K562 (cell line): Measurements from ENCODE around the gene EPHA10.

Experiments
- CREB1 ChIP-seq, 2 experiments: sonication (generic) in 1 of 2; formaldehyde crosslinking in 1 of 2; IDR thresholded peaks; 2 replicates each; pipeline versions ENCODE4 v1.6.1 to v1.8.0; 2012 to 2022; ENCODE audit warnings: inconsistent platforms in 1 of 2, mild to moderate bottlenecking in 1 of 2, missing genetic modification reagents in 1 of 2, moderate library complexity in 1 of 2
- EP300 ChIP-seq: IDR thresholded peaks from 2 replicates; pipeline ENCODE4 v1.6.1; 2012; ENCODE audit warnings: low read length, improper control_type of control experiment
- EZH2 ChIP-seq: IDR thresholded peaks from 2 replicates; pipeline ENCODE4 v1.6.1; 2012; ENCODE audit warnings: low read depth, mild to moderate bottlenecking, inconsistent platforms, low read length, borderline replicate concordance
- HDAC2 ChIP-seq: fragments of 450-650 bp; IDR thresholded peaks from 2 replicates; pipeline ENCODE4 v1.6.1; 2016; ENCODE audit warnings: mild to moderate bottlenecking
- POLR2A ChIP-seq: fragments of 450-650 bp; conservative IDR thresholded peaks from 2 replicates; pipeline ENCODE4 v1.6.1; 2016
- POLR2AphosphoS5 ChIP-seq: IDR thresholded peaks from 2 replicates; pipeline ENCODE4 v1.6.1; 2011; ENCODE audit warnings: mild to moderate bottlenecking, low read depth, low read length, moderate library complexity; ENCODE audit not compliant: control insufficient read depth, insufficient read depth
- POLR2H ChIP-seq: IDR thresholded peaks from 2 replicates; pipeline ENCODE4 v1.6.1; 2016; ENCODE audit warnings: missing genetic modification characterization, low read depth, mild to moderate bottlenecking, control low read depth, missing compliant biosample characterization, moderate library complexity
- TSHZ1 ChIP-seq: fragments of 250-450 bp; sonication (Bioruptor Pico); IDR thresholded peaks from 2 replicates; pipeline ENCODE4 v1.4.0; 2020; ENCODE audit warnings: mild to moderate bottlenecking, moderate library complexity
- ZFP36 ChIP-seq: fragments of 150-350 bp; IDR thresholded peaks from 2 replicates; pipeline ENCODE4 v1.6.1; 2018; ENCODE audit warnings: low read length, low read depth; ENCODE audit not compliant: partially characterized antibody

- TF ChIP-seq CREB1 (IDR thresholded peaks at IDR 0.05) (peak; percentile 88), CREB1 (CRISPR knock-in tag; IDR thresholded peaks at IDR 0.05) (peak; percentile 87), POLR2AphosphoS5 (peak; percentile 81), EZH2 (no peak), TSHZ1 (CRISPR knock-in tag) (no peak), POLR2A (peak; percentile 82), POLR2H (peak; percentile 54; the same call in 1 of the 2 replicates), HDAC2 (no peak), ZFP36 (no peak), EP300 (no peak)
Measured at GRCh38 chr1:37807555-37808368, 42.8 kb upstream of the EPHA10 start, which contains the start of the genes C1orf122 and YRDC.
